Kidney epithelial cell (primary cell): ENCODE data around the gene GFRA1. TPM values are rescaled to one million over a fixed set of nuclear protein-coding genes. Genes with fewer than 3 reads are reported as not detected.

Experiments
- DNase-seq: peaks from one replicate; pipeline ENCODE4 v3.0.0-alpha.2; 2010; ENCODE audit warnings: low read depth
- H3K27me3 ChIP-seq: 2 replicates; pipeline ENCODE4 v1.6.0; 2011; ENCODE audit warnings: low read length; ENCODE audit not compliant: control insufficient read depth, insufficient read depth
- H3K36me3 ChIP-seq: 2 replicates; pipeline ENCODE4 v1.5.1; 2011; ENCODE audit warnings: low read length; ENCODE audit not compliant: control insufficient read depth, insufficient read depth
- H3K4me3 ChIP-seq: 2 replicates; pipeline ENCODE4 v1.5.1; 2011; ENCODE audit warnings: low read depth, mild to moderate bottlenecking, control low read depth, low read length
- CTCF ChIP-seq: IDR thresholded peaks from 2 replicates; pipeline ENCODE4 v1.5.1; 2011; ENCODE audit warnings: mild to moderate bottlenecking, moderate library complexity, low read length, control low read depth, inconsistent platforms; ENCODE audit not compliant: insufficient read depth, poor library complexity, severe bottlenecking
- total RNA-seq: library from RNA; depleted of rRNA; stranded (reverse); fragments of >200 nt; gene quantifications from 2 replicates; pipeline ENCODE4 v1.2.3, GENCODE V29; 2015

The GFRA1 gene
- total RNA-seq, 1 donor from 2014 or later, result 1.6 TPM

GRCh38 chr10:116292493-116292892, 19.5 kb upstream of the GFRA1 start:
- H3K36me3 ChIP-seq, result no peaks in the 10 kb centered on the region
- no peaks in the 10 kb centered on the region for H3K27me3 ChIP-seq
- no peak for DNase-seq
- no peak overlapping the region for H3K4me3 ChIP-seq
- TF ChIP-seq CTCF, result no peak

- no peak for DNase-seq
- no peak for TF ChIP-seq CTCF
- Histone ChIP-seq H3K4me3 (no peak overlapping the region), H3K27me3 (no peaks in the 10 kb centered on the region), H3K36me3 (no peaks in the 10 kb centered on the region)
Measured at GRCh38 chr10:116289652-116290051, 16.6 kb upstream of the GFRA1 start.

- H3K27me3 ChIP-seq, result no peaks in the 10 kb centered on the region
- H3K36me3 ChIP-seq, result no peaks in the 10 kb centered on the region
- peak; percentile 67 for TF ChIP-seq CTCF
- no peak for DNase-seq
- no peak overlapping the region for H3K4me3 ChIP-seq
Measured at GRCh38 chr10:116287906-116288501, 15.0 kb upstream of the GFRA1 start.

- Histone ChIP-seq H3K4me3 (no peak overlapping the region), H3K36me3 (no peaks in the 10 kb centered on the region), H3K27me3 (no peaks in the 10 kb centered on the region)
- no peak for TF ChIP-seq CTCF
- no peak for DNase-seq
Measured at GRCh38 chr10:116286626-116287200, 13.7 kb upstream of the GFRA1 start.

- Histone ChIP-seq H3K27me3 (no peaks in the 10 kb centered on the region), H3K4me3 (no peak overlapping the region), H3K36me3 (no peaks in the 10 kb centered on the region)
- TF ChIP-seq CTCF, result no peak
- DNase-seq, result no peak
Measured at GRCh38 chr10:116281775-116282174, 8.8 kb upstream of the GFRA1 start.

GRCh38 chr10:116278846-116279245, 5.8 kb upstream of the GFRA1 start:
- no peak for TF ChIP-seq CTCF
- DNase-seq, result no peak
- no peaks in the 10 kb centered on the region for H3K27me3 ChIP-seq
- no peak overlapping the region for H3K4me3 ChIP-seq
- H3K36me3 ChIP-seq, result no peaks in the 10 kb centered on the region
